ENCODE results near the gene RASSF5.

Gene RASSF5

GRCh38 chr1:206547104-206547503, 39.8 kb downstream of the RASSF5 start:
- no peak for DNase-seq (ENCODE audit: low read depth in 2 of 2)

- DNase-seq (ENCODE audit: low read depth in 2 of 2) = no peak
Observed at GRCh38 chr1:206550446-206550845, 43.1 kb downstream of the RASSF5 start.

- no peak for DNase-seq (ENCODE audit: low read depth in 2 of 2)
Observed at GRCh38 chr1:206551296-206551985, 44.1 kb downstream of the RASSF5 start.

- peak; percentile 39 to 57 for DNase-seq (ENCODE audit: low read depth in 2 of 2)
Observed at GRCh38 chr1:206551986-206552326, 44.6 kb downstream of the RASSF5 start.

- no peak for DNase-seq (ENCODE audit: low read depth in 2 of 2)
Observed at GRCh38 chr1:206554211-206554610, 46.9 kb downstream of the RASSF5 start.

GRCh38 chr1:206554701-206555472, 47.6 kb downstream of the RASSF5 start:
- no peak for DNase-seq (ENCODE audit: low read depth in 2 of 2)

- no peak for DNase-seq (ENCODE audit: low read depth in 2 of 2)
Observed at GRCh38 chr1:206555473-206555935, 48.2 kb downstream of the RASSF5 start.

- DNase-seq (ENCODE audit: low read depth in 2 of 2) = no peak
Observed at GRCh38 chr1:206556047-206556749, 48.9 kb downstream of the RASSF5 start.

- peak; percentile 78 to 83 for DNase-seq (ENCODE audit: low read depth in 2 of 2)
Observed at GRCh38 chr1:206556750-206557635, 49.7 kb downstream of the RASSF5 start.

- DNase-seq (ENCODE audit: low read depth in 2 of 2) = no peak
Observed at GRCh38 chr1:206557636-206558473, 50.5 kb downstream of the RASSF5 start.

- no peak for DNase-seq (ENCODE audit: low read depth in 2 of 2)
Observed at GRCh38 chr1:206558794-206559671, 51.7 kb downstream of the RASSF5 start.

- DNase-seq (ENCODE audit: low read depth in 2 of 2) = no peak
Observed at GRCh38 chr1:206559672-206559995, 52.3 kb downstream of the RASSF5 start.

- DNase-seq (ENCODE audit: low read depth in 2 of 2) = no peak
Observed at GRCh38 chr1:206560007-206560716, 52.8 kb downstream of the RASSF5 start.

GRCh38 chr1:206563367-206564207, 56.3 kb downstream of the RASSF5 start:
- no peak for DNase-seq (ENCODE audit: low read depth in 2 of 2)

- DNase-seq (ENCODE audit: low read depth in 2 of 2) = no peak
Observed at GRCh38 chr1:206565995-206566394, 58.7 kb downstream of the RASSF5 start.

- no peak for DNase-seq (ENCODE audit: low read depth in 2 of 2)
Observed at GRCh38 chr1:206566999-206567398, 59.7 kb downstream of the RASSF5 start.

- DNase-seq (ENCODE audit: low read depth in 2 of 2) = no peak
Observed at GRCh38 chr1:206568256-206568655, 60.9 kb downstream of the RASSF5 start.

- no peak for DNase-seq (ENCODE audit: low read depth in 2 of 2)
Observed at GRCh38 chr1:206568779-206569352, 61.5 kb downstream of the RASSF5 start.
